SK-N-SH (cell line): ENCODE data around the gene UTP18. TPM values are rescaled to one million over a fixed set of nuclear protein-coding genes. Genes with fewer than 3 reads are reported as not detected.

Source experiments
- CTCF ChIA-PET: fragments of 300-600, 350-600 bp; formaldehyde crosslinking; extraction: SDS; loops from one replicate; lab custom pipeline; 2021; lab: Yijun Ruan, JAX
- POLR2A ChIA-PET: fragments of 350-600 bp; sonication (Branson Sonifier 250); formaldehyde crosslinking; extraction: SDS; loops from one replicate; lab custom pipeline; 2020; ENCODE audit warnings: antibody characterized with exemption, inconsistent platforms; lab: Yijun Ruan, JAX
- DNase-seq: peaks from one replicate; pipeline ENCODE4 v3.0.0; 2012
- H2AFZ ChIP-seq: fragments of 200-600 bp; sonication (generic); 2 replicates; pipeline ENCODE4 v1.8.1; 2016; ENCODE audit warnings: antibody characterized with exemption, mild to moderate bottlenecking, low read depth
- H3F3A ChIP-seq: fragments of 200-600 bp; sonication (generic); replicated peaks from 2 replicates; pipeline ENCODE3; 2016; ENCODE audit warnings: antibody characterized with exemption, mild to moderate bottlenecking; ENCODE audit not compliant: insufficient read depth
- H3K27ac ChIP-seq, 2 experiments: fragments of 200-500 bp in 1 of 2; fragments of 200-600 bp in 1 of 2; sonication (Bioruptor generic) in 1 of 2; sonication (generic), shearing (Covaris generic) in 1 of 2; 2 replicates each; pipeline versions ENCODE4 v1.5.1 to v1.6.1; 2014 to 2016; ENCODE audit warnings: low read depth in 2 of 2, inconsistent platforms in 1 of 2, low read length in 1 of 2, mild to moderate bottlenecking in 1 of 2, mixed read lengths in 1 of 2
- H3K27me3 ChIP-seq: fragments of 200-600 bp; sonication (generic), shearing (Covaris generic); 2 replicates; pipeline ENCODE4 v1.6.1; 2016; ENCODE audit warnings: mixed run types; ENCODE audit not compliant: insufficient read depth
- H3K36me3 ChIP-seq, 2 experiments: fragments of 200-500 bp in 1 of 2; fragments of 200-600 bp in 1 of 2; sonication (Bioruptor generic) in 1 of 2; sonication (generic) in 1 of 2; replicated peaks in 1 of 2; 2 replicates each; pipeline versions ENCODE3 to v1.5.1; 2014 to 2016; ENCODE audit warnings: low read length in 1 of 2, mild to moderate bottlenecking in 1 of 2; ENCODE audit not compliant: insufficient read depth in 2 of 2, control insufficient read depth in 1 of 2
- H3K4me1 ChIP-seq, 2 experiments: fragments of 200-500 bp in 1 of 2; fragments of 200-600 bp in 1 of 2; sonication (Bioruptor generic) in 1 of 2; sonication (generic), shearing (Covaris generic) in 1 of 2; 2 replicates each; pipeline versions ENCODE4 v1.5.1 to v1.6.1; 2014 to 2016; ENCODE audit warnings: low read depth in 1 of 2, low read length in 1 of 2, mixed run types in 1 of 2; ENCODE audit not compliant: insufficient read depth in 2 of 2, control insufficient read depth in 1 of 2
- H3K4me2 ChIP-seq: fragments of 200-600 bp; sonication (generic), shearing (Covaris generic); 2 replicates; pipeline ENCODE4 v1.6.1; 2017; ENCODE audit warnings: mixed run types
- H3K4me3 ChIP-seq, 2 experiments: fragments of 200-500 bp in 1 of 2; fragments of 200-600 bp in 1 of 2; sonication (Bioruptor generic) in 1 of 2; sonication (generic), shearing (Covaris generic) in 1 of 2; 2 replicates each; pipeline versions ENCODE4 v1.5.1 to v1.8.1; 2014 to 2016; ENCODE audit warnings: low read depth in 2 of 2, inconsistent platforms in 1 of 2, low read length in 1 of 2, mild to moderate bottlenecking in 1 of 2, mixed read lengths in 1 of 2, moderate library complexity in 1 of 2
- H3K79me2 ChIP-seq: fragments of 200-600 bp; sonication (generic); 2 replicates; pipeline ENCODE4 v1.8.1; 2017; ENCODE audit warnings: mild to moderate bottlenecking; ENCODE audit not compliant: insufficient read depth
- H3K9ac ChIP-seq: fragments of 200-600 bp; sonication (generic); 2 replicates; pipeline ENCODE4 v1.6.1; 2017; ENCODE audit warnings: mixed run types
- H3K9me2 ChIP-seq: fragments of 200-600 bp; sonication (generic); 2 replicates; pipeline ENCODE4 v1.6.1; 2017; ENCODE audit warnings: mixed run types
- H3K9me3 ChIP-seq: fragments of 200-600 bp; sonication (generic); 2 replicates; pipeline ENCODE4 v1.6.1; 2017; ENCODE audit warnings: mixed run types, mild to moderate bottlenecking, moderate library complexity
- H4K20me1 ChIP-seq: fragments of 200-600 bp; sonication (generic); 2 replicates; pipeline ENCODE4 v1.6.1; 2017; ENCODE audit warnings: mild to moderate bottlenecking, mixed run types; ENCODE audit not compliant: insufficient read depth
- CHD2 ChIP-seq: fragments of 150-350 bp; IDR thresholded peaks from 2 replicates; pipeline ENCODE4 v1.6.1; 2018; ENCODE audit warnings: low read length; ENCODE audit not compliant: partially characterized antibody
- ELF1 ChIP-seq: IDR thresholded peaks from 2 replicates; pipeline ENCODE4 v1.4.0; 2012
- EP300 ChIP-seq, 2 experiments: IDR thresholded peaks; 2 replicates each; pipeline versions ENCODE4 v1.4.0 to v1.6.1; 2012; ENCODE audit warnings: borderline replicate concordance in 1 of 2, low read depth in 1 of 2, low read length in 1 of 2
- FOSL2 ChIP-seq: IDR thresholded peaks from 2 replicates; pipeline ENCODE4 v1.4.0; 2012; ENCODE audit warnings: low read depth, mild to moderate bottlenecking, moderate library complexity, borderline replicate concordance
- FOXM1 ChIP-seq: IDR thresholded peaks from 2 replicates; pipeline ENCODE4 v1.4.0; 2012; ENCODE audit warnings: low read depth, mild to moderate bottlenecking
- GABPA ChIP-seq: IDR thresholded peaks from 2 replicates; pipeline ENCODE4 v1.4.0; 2012; ENCODE audit warnings: low read depth, mild to moderate bottlenecking
- GATA2 ChIP-seq: sonication (generic); formaldehyde crosslinking; IDR thresholded peaks from 2 replicates; pipeline ENCODE4 v1.5.0; 2020; ENCODE audit warnings: mild to moderate bottlenecking, missing genetic modification reagents
- MAX ChIP-seq: IDR thresholded peaks from 2 replicates; pipeline ENCODE4 v1.4.0; 2012; ENCODE audit warnings: low read depth
- MEF2A ChIP-seq: IDR thresholded peaks from 2 replicates; pipeline ENCODE4 v1.4.0; 2012; ENCODE audit warnings: low read depth, borderline replicate concordance
- NRF1 ChIP-seq: IDR thresholded peaks from 2 replicates; pipeline ENCODE4 v1.6.1; 2012; ENCODE audit warnings: low read depth, mild to moderate bottlenecking, low read length
- RAD21 ChIP-seq: IDR thresholded peaks from 2 replicates; pipeline ENCODE4 v1.6.1; 2012; ENCODE audit warnings: mild to moderate bottlenecking, low read length
- REST ChIP-seq: IDR thresholded peaks from 2 replicates; pipeline ENCODE4 v1.6.1; 2012; ENCODE audit warnings: mild to moderate bottlenecking, low read depth, low read length, moderate library complexity
- RFX5 ChIP-seq: IDR thresholded peaks from 2 replicates; pipeline ENCODE4 v1.6.1; 2012; ENCODE audit warnings: mild to moderate bottlenecking, improper control_type of control experiment, low read length
- RXRA ChIP-seq: IDR thresholded peaks from 2 replicates; pipeline ENCODE4 v1.4.0; 2012; ENCODE audit warnings: low read depth, mild to moderate bottlenecking, borderline replicate concordance
- SMC3 ChIP-seq: IDR thresholded peaks from 2 replicates; pipeline ENCODE4 v1.6.1; 2012; ENCODE audit warnings: low read depth, low read length, improper control_type of control experiment
- TAF1 ChIP-seq: IDR thresholded peaks from 2 replicates; pipeline ENCODE4 v1.6.1; 2012; ENCODE audit warnings: low read depth, mild to moderate bottlenecking, low read length, moderate library complexity, borderline replicate concordance
- TEAD4 ChIP-seq: IDR thresholded peaks from 2 replicates; pipeline ENCODE4 v1.4.0; 2012; ENCODE audit warnings: mild to moderate bottlenecking, borderline replicate concordance; ENCODE audit not compliant: insufficient read depth
- ZBTB33 ChIP-seq: IDR thresholded peaks from 2 replicates; pipeline ENCODE4 v1.4.0; 2012; ENCODE audit warnings: low read depth, borderline replicate concordance
- WGBS: methylation state at CpG from one replicate; pipeline ENCODE4 v1.1.6; 2017; ENCODE audit warnings: low lambda C conversion rate; 5-methylcytosine and 5-hydroxymethylcytosine counted together
- polyA plus RNA-seq, 3 experiments: library from polyadenylated mRNA; depleted of rRNA; stranded (reverse); fragments of >200 nt; gene quantifications; 2 replicates each; pipeline ENCODE4 v1.2.3, GENCODE V29; 2012
- TF ChIP-seq, protein P1 (sequence below): IDR thresholded peaks from 2 replicates; pipeline ENCODE4 v1.4.0; 2012; ENCODE audit warnings: low read depth, borderline replicate concordance

The UTP18 gene
- polyA plus RNA-seq, 1 of the 3 experiments (the other 2 are of a cell fraction): 28.4 TPM

- Histone ChIP-seq H3K79me2 (peaks cover 13% of the 10 kb centered on the region), H3K4me2 (no peak overlapping the region), H3K27ac (no peak overlapping the region), H3K4me1 (no peaks in the 10 kb centered on the region), H3K9me3 (no peaks in the 10 kb centered on the region), H3F3A (peaks cover 7% of the 10 kb centered on the region), H3K4me3 (no peak overlapping the region), H3K9me2 (no peaks in the 10 kb centered on the region), H4K20me1 (no peaks in the 10 kb centered on the region), H3K9ac (no peak overlapping the region), H3K36me3 (peaks cover 76 to 92% of the 10 kb centered on the region in 2 experiments), H2AFZ (no peak overlapping the region), H3K27me3 (no peaks in the 10 kb centered on the region)
- DNase-seq: no peak
- 98% methylated on average over 1 of the region's 1 CpG for WGBS
- POLR2A ChIA-PET: no interaction called here
- no peak for TF ChIP-seq RFX5
- no peak for TF ChIP-seq SMC3
- TF ChIP-seq ZBTB33: no peak
- no peak for TF ChIP-seq GABPA
- TF ChIP-seq GATA2 (CRISPR knock-in tag): no peak
- TF ChIP-seq NRF1: no peak
- TF ChIP-seq TEAD4: no peak
- TF ChIP-seq FOSL2: no peak
- CTCF ChIA-PET: no interaction called here
Measured at GRCh38 chr17:51217946-51218345, 42.4 kb upstream of the UTP18 start.

DNA sequence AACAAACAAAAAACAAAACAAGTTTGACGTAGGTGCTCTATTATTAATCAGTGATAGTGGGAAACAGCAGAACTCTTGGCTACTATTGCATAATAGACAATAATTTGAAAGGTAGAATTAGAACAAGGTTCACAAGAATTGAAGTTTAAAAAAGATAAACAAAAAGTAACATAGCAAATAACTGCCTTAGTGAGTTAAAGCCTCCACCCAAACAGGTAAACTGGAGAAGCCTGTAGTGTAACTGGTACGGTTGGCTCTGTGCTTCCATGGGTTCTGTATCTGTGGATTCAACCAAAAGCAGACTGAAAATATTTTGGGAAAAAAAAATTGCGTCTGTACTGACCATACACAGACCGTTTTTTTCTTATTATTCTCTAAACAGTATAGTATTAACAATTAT is 39.0 kb upstream of the UTP18 start:
- H3K36me3 ChIP-seq: peaks cover 53 to 61% of the 10 kb centered on the region in 2 experiments
- H3K27ac ChIP-seq: no peak overlapping the region
- H3K9me3 ChIP-seq: no peaks in the 10 kb centered on the region
- no peak overlapping the region for H3K4me2 ChIP-seq
- H3K4me1 ChIP-seq: peaks cover 0 to 10% of the 10 kb centered on the region in 2 experiments; a peak in 2 of 4 replicates
- H3K79me2 ChIP-seq: peaks cover 32% of the 10 kb centered on the region; the same call in 1 of the 2 replicates
- no peaks in the 10 kb centered on the region for H4K20me1 ChIP-seq
- TF ChIP-seq REST (no peak), MAX (no peak), CHD2 (no peak), RXRA (no peak), RAD21 (no peak), GATA2 (CRISPR knock-in tag) (no peak), TAF1 (no peak), MEF2A (no peak), FOXM1 (no peak), EP300 (IDR thresholded peaks at IDR 0.05; ENCODE audit: borderline replicate concordance in 1 of 2, low read depth in 1 of 2, low read length in 1 of 2) (no peak), ELF1 (no peak), SMC3 (no peak)
- TF ChIP-seq, protein P1, sequence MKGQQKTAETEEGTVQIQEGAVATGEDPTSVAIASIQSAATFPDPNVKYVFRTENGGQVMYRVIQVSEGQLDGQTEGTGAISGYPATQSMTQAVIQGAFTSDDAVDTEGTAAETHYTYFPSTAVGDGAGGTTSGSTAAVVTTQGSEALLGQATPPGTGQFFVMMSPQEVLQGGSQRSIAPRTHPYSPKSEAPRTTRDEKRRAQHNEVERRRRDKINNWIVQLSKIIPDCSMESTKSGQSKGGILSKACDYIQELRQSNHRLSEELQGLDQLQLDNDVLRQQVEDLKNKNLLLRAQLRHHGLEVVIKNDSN: no peak
- ChIA-PET POLR2A (interaction anchor here (0.8 kb wide), 1 partner anchor 13 kb away, joined by 3 read pairs; no protein-coding TSS in a partner anchor), CTCF (no interaction called here)
- WGBS: 93% methylated on average over 4 of the region's 4 CpGs
- H3K9ac ChIP-seq: no peak overlapping the region
- H3K9me2 ChIP-seq: no peaks in the 10 kb centered on the region
- no peaks in the 10 kb centered on the region for H3K27me3 ChIP-seq
- no peak overlapping the region for H2AFZ ChIP-seq
- peaks cover 22% of the 10 kb centered on the region for H3F3A ChIP-seq
- H3K4me3 ChIP-seq: no peak overlapping the region
- no peak for DNase-seq
